ENCODE measurements around the gene OGFR.
"Not testable (repeated sequence)": the region's sequence is repeated elsewhere in the genome, so short reads cannot be mapped to it uniquely, and the experiment has no call there.

OGFR gene

GRCh38 chr20:62843656-62844055 lies 39.0 kb downstream of the OGFR start:
- Histone ChIP-seq H3K9me3 (ENCODE audit: control insufficient read depth, insufficient read depth, low read length) (no peaks in the 10 kb centered on the region), H3K36me3 (ENCODE audit: insufficient read depth, low read length) (peaks cover under 1% of the 10 kb centered on the region; the same call in 1 of the 2 replicates)

DNA sequence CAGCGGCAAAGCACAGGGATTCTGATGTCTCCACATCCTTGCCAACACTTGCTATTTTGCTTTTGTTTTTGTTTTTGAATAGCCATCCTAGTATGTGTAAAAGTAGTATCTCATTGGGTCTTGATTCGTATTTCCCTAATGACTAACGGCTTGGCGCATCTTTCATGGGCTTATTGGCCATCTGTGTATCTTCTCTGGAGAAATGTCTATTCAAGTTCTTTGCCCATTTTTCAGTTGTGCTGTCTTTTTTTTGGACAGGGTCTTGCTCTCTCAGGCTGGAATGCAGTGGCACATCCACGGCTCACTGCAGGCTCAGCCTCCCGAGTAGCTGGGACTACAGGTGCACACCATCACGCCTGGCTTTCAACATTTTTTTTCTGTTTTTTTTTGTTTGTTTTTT lies 39.5 kb downstream of the OGFR start:
- Histone ChIP-seq H3K36me3 (ENCODE audit: insufficient read depth, low read length) (no peaks in the 10 kb centered on the region; the same call in 1 of the 2 replicates), H3K9ac (ENCODE audit: low read depth, low read length) (no peak overlapping the region), H3K9me3 (ENCODE audit: control insufficient read depth, insufficient read depth, low read length) (no peaks in the 10 kb centered on the region), H3K4me1 (ENCODE audit: insufficient read depth, low read length) (no peaks in the 10 kb centered on the region)

More at GRCh38 chr20:62843656-62844055, 39.0 kb downstream of the OGFR start:
- Histone ChIP-seq H3K4me1 (ENCODE audit: insufficient read depth, low read length) (no peaks in the 10 kb centered on the region), H3K9ac (ENCODE audit: low read depth, low read length) (no peak overlapping the region)

- Histone ChIP-seq H3K4me1 (ENCODE audit: insufficient read depth, low read length) (no peaks in the 10 kb centered on the region), H3K36me3 (ENCODE audit: insufficient read depth, low read length) (peaks cover 2% of the 10 kb centered on the region; the same call in 1 of the 2 replicates), H3K9ac (ENCODE audit: low read depth, low read length) (no peak overlapping the region), H3K9me3 (ENCODE audit: control insufficient read depth, insufficient read depth, low read length) (no peaks in the 10 kb centered on the region)
Observed at GRCh38 chr20:62845416-62846160, 41.0 kb downstream of the OGFR start.

DNA sequence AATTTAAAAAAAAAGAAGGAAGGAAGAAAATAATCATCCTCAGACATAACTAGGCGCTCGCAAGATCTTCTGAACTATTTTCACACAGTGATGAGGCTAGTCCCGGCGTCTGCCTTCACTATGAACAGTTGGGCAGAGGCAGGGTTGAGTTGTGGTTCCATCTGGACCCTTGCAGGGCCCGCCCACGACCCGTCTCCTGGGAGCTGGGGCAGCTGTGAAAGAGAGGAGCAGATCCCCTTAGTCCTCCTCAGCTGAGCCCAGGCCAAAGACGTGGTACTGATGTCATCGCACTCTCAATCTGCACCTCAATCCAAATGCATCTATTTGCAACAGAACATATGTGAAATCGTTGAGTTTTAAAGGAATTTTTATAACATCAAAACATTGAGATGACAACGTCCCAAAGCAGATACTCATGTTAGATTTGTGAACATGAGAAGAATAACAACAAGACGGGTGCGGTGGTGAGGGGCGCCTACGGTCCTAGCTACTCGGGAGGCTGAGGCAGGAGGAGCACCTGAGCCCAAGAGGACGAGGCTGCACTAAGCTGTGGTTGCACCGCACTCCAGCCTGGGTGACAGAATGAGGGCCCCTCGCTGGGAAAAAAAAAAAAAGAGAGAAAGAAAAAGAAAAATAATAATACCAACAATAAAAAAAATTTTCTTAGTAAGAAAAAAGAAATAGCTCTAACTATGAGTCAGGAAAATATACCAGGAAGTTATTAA lies 41.7 kb downstream of the OGFR start:
- H3K36me3 ChIP-seq (ENCODE audit: insufficient read depth, low read length) = peaks cover 2% of the 10 kb centered on the region; the same call in 1 of the 2 replicates
- H3K9me3 ChIP-seq (ENCODE audit: control insufficient read depth, insufficient read depth, low read length) = no peaks in the 10 kb centered on the region
- H3K4me1 ChIP-seq (ENCODE audit: insufficient read depth, low read length) = no peaks in the 10 kb centered on the region
- H3K9ac ChIP-seq (ENCODE audit: low read depth, low read length) = no peak overlapping the region

GRCh38 chr20:62848917-62849316 lies 44.3 kb downstream of the OGFR start:
- H3K4me1 ChIP-seq (ENCODE audit: insufficient read depth, low read length); H3K36me3 ChIP-seq (ENCODE audit: insufficient read depth, low read length); H3K9ac ChIP-seq (ENCODE audit: low read depth, low read length); H3K9me3 ChIP-seq (ENCODE audit: control insufficient read depth, insufficient read depth, low read length): not testable (repeated sequence)

GRCh38 chr20:62849431-62849830 lies 44.8 kb downstream of the OGFR start:
- Histone ChIP-seq H3K4me1 (ENCODE audit: insufficient read depth, low read length) (no peaks in the 10 kb centered on the region), H3K36me3 (ENCODE audit: insufficient read depth, low read length) (peaks cover 10% of the 10 kb centered on the region), H3K9ac (ENCODE audit: low read depth, low read length) (no peak overlapping the region), H3K9me3 (ENCODE audit: control insufficient read depth, insufficient read depth, low read length) (no peaks in the 10 kb centered on the region)

DNA sequence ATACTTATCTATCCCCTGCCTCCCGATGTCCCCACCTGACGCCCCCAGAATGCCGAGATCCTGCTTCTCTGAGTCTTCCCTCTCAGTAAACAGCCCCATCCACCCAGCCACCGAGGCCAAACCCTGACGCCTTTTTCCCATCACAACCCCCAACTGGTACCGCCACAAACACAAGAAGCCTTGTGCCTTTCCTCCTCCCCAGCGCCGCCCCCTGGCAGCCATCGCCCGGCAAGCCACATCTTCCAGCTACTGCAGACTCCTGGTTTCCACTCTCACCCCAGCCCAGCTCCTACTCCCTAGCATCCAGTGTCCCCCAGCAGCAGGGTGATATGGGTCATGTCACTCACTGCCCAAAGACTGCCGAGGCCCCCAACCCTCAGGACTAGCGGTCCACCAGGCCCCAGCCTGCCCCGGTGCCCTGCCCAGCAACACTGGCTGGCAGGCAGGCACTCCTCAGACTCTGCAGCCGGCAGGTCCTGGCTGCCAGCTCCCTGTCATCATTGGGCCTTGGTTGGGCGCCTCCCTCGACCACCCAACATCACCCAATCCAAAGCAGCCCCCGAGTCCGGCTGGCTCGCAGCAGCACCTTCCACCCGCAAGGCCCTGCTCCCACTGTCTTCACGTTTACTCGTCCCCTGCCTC lies 45.8 kb downstream of the OGFR start:
- no peak overlapping the region for H3K9ac ChIP-seq (ENCODE audit: low read depth, low read length)
- H3K9me3 ChIP-seq (ENCODE audit: control insufficient read depth, insufficient read depth, low read length) = no peaks in the 10 kb centered on the region
- no peaks in the 10 kb centered on the region for H3K4me1 ChIP-seq (ENCODE audit: insufficient read depth, low read length)
- H3K36me3 ChIP-seq (ENCODE audit: insufficient read depth, low read length) = peaks cover 10% of the 10 kb centered on the region

DNA sequence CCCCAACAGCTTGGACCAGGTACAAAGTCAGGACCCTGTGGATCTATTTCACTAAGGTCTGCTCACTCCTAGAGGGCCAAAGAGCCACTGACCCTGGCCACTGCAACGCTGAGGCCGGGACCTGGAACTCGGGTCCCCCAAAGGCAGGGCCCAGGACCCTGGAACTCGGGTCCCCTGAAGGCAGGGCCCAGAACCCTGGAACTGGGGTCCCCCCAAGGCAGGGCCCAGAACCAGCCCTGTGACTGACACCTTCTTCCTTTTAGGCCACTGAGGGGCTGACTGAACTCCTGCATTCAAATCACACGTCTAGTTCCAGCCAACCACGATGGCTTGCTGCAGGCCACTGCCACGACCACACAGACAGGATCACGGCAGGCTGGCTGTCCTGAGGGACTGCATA lies 47.6 kb downstream of the OGFR start:
- H3K9ac ChIP-seq (ENCODE audit: low read depth, low read length) = no peak overlapping the region
- H3K9me3 ChIP-seq (ENCODE audit: control insufficient read depth, insufficient read depth, low read length) = no peaks in the 10 kb centered on the region
- H3K36me3 ChIP-seq (ENCODE audit: insufficient read depth, low read length) = peaks cover 14% of the 10 kb centered on the region
- no peaks in the 10 kb centered on the region for H3K4me1 ChIP-seq (ENCODE audit: insufficient read depth, low read length)

DNA sequence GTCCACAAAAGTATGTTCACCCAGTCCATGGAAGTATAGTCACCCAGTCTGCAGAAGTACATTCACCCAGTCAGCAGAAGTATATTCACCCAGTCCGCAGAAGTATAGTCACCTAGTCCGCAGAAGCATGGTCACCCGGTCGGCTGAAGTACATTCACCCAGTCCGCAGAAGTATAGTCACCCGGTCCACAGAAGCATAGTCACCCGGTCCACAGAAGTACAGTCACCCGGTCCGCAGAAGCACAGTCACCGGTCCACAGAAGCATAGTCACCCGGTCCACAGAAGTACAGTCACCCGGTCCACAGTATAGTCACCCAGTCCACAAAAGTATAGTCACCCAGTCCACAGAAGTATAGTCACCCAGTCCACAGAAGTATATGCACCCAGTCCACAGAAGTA lies 48.2 kb downstream of the OGFR start:
- Histone ChIP-seq H3K9me3 (ENCODE audit: control insufficient read depth, insufficient read depth, low read length) (no peaks in the 10 kb centered on the region), H3K4me1 (ENCODE audit: insufficient read depth, low read length) (no peaks in the 10 kb centered on the region), H3K36me3 (ENCODE audit: insufficient read depth, low read length) (peaks cover 14% of the 10 kb centered on the region), H3K9ac (ENCODE audit: low read depth, low read length) (no peak overlapping the region)

- not testable (repeated sequence) for H3K4me1 ChIP-seq (ENCODE audit: insufficient read depth, low read length); H3K9ac ChIP-seq (ENCODE audit: low read depth, low read length); H3K9me3 ChIP-seq (ENCODE audit: control insufficient read depth, insufficient read depth, low read length)
- peaks cover 14% of the 10 kb centered on the region for H3K36me3 ChIP-seq (ENCODE audit: insufficient read depth, low read length)
Observed at GRCh38 chr20:62853304-62853703, 48.7 kb downstream of the OGFR start.

- Histone ChIP-seq H3K4me1 (ENCODE audit: insufficient read depth, low read length) (no peaks in the 10 kb centered on the region), H3K36me3 (ENCODE audit: insufficient read depth, low read length) (peaks cover 14% of the 10 kb centered on the region), H3K9me3 (ENCODE audit: control insufficient read depth, insufficient read depth, low read length) (no peaks in the 10 kb centered on the region), H3K9ac (ENCODE audit: low read depth, low read length) (no peak overlapping the region)
Observed at GRCh38 chr20:62854121-62854520, 49.5 kb downstream of the OGFR start.

DNA sequence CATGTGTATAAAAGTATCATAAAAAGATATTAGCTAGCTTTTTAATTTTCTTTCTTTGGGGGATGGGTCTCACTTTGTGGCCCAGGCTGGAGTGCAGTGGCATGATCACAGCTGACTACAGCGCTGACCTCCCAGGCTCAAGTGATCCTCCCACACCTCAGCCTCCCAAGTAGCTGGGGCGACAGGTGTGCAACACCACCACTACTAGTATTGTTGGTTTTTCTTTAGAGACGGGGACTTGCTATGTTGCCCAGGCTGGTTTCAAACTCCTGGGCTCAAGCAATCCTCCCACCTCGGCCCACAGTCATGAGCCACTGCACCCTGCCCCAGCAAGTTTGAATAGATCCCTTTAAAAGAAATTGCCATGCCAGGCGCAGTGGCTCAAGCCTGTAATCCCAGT lies 50.5 kb downstream of the OGFR start:
- peaks cover 11% of the 10 kb centered on the region for H3K36me3 ChIP-seq (ENCODE audit: insufficient read depth, low read length)
- 0 out of 2 replicates have a peak, but pooled peaks cover 7% of the 10 kb centered on the region for H3K4me1 ChIP-seq (ENCODE audit: insufficient read depth, low read length)
- H3K9ac ChIP-seq (ENCODE audit: low read depth, low read length) = no peak overlapping the region
- no peaks in the 10 kb centered on the region for H3K9me3 ChIP-seq (ENCODE audit: control insufficient read depth, insufficient read depth, low read length)

GRCh38 chr20:62856931-62857619 lies 52.4 kb downstream of the OGFR start:
- H3K9me3 ChIP-seq (ENCODE audit: control insufficient read depth, insufficient read depth, low read length) = no peaks in the 10 kb centered on the region
- H3K4me1 ChIP-seq (ENCODE audit: insufficient read depth, low read length) = peaks cover 8% of the 10 kb centered on the region; the same call in 1 of the 2 replicates
- no peak overlapping the region for H3K9ac ChIP-seq (ENCODE audit: low read depth, low read length)
- H3K36me3 ChIP-seq (ENCODE audit: insufficient read depth, low read length) = peaks cover 11% of the 10 kb centered on the region

Data from ES-I3 (cell line).